Glomerular visceral epithelial cell (primary cell): Measurements from ENCODE around the gene XYLT2.
A peak's percentile ranks its signal among the peaks of the same experiment; 100 is the strongest.

Experiments used
- DNase-seq: peaks from one replicate; pipeline ENCODE4 v3.0.0-alpha.2; 2016; ENCODE audit errors: extremely low spot score

XYLT2 gene

GRCh38 chr17:50348522-50349242 lies 2.8 kb downstream of the XYLT2 start:
- peak; percentile 56 for DNase-seq

GRCh38 chr17:50349243-50349600 lies 3.3 kb downstream of the XYLT2 start:
- DNase-seq: no peak

GRCh38 chr17:50350733-50351132 lies 4.8 kb downstream of the XYLT2 start:
- no peak for DNase-seq

- no peak for DNase-seq
Observed at GRCh38 chr17:50352072-50352692, 6.3 kb downstream of the XYLT2 start.

GRCh38 chr17:50352693-50353599 lies 7.0 kb downstream of the XYLT2 start:
- no peak for DNase-seq

- DNase-seq: no peak
Observed at GRCh38 chr17:50353600-50354195, 7.8 kb downstream of the XYLT2 start.

- DNase-seq: no peak
Observed at GRCh38 chr17:50354198-50354597, 8.3 kb downstream of the XYLT2 start.

- DNase-seq: no peak
Observed at GRCh38 chr17:50354776-50355175, 8.8 kb downstream of the XYLT2 start.

GRCh38 chr17:50355336-50355700 lies 9.4 kb downstream of the XYLT2 start:
- no peak for DNase-seq

GRCh38 chr17:50355701-50356341 lies 9.9 kb downstream of the XYLT2 start:
- DNase-seq: no peak

- no peak for DNase-seq
Observed at GRCh38 chr17:50356418-50356817, 10.5 kb downstream of the XYLT2 start.

- DNase-seq: no peak
Observed at GRCh38 chr17:50356892-50357510, 11.1 kb downstream of the XYLT2 start.

- no peak for DNase-seq
Observed at GRCh38 chr17:50358177-50358576, 12.3 kb downstream of the XYLT2 start.

- no peak for DNase-seq
Observed at GRCh38 chr17:50359005-50359699, 13.2 kb downstream of the XYLT2 start.

GRCh38 chr17:50359998-50360461 lies 14.1 kb downstream of the XYLT2 start:
- no peak for DNase-seq

GRCh38 chr17:50360486-50361115 lies 14.7 kb downstream of the XYLT2 start:
- DNase-seq: no peak

GRCh38 chr17:50361561-50362480 lies 15.9 kb downstream of the XYLT2 start:
- DNase-seq: peak; percentile 63

- no peak for DNase-seq
Observed at GRCh38 chr17:50362661-50363060, 16.7 kb downstream of the XYLT2 start.
